Astrocyte (in vitro differentiated cells and primary cell): ENCODE measurements around the gene LRP1B.

Source experiments
- EZH2 ChIP-seq: IDR thresholded peaks from 2 replicates; pipeline ENCODE4 v1.6.1; 2012; ENCODE audit warnings: mild to moderate bottlenecking, low read length, inconsistent platforms; ENCODE audit not compliant: insufficient read depth
- TF ChIP-seq, protein P1 (sequence below): IDR thresholded peaks from 2 replicates; pipeline ENCODE4 v1.5.1; 2011; ENCODE audit warnings: low read depth, mild to moderate bottlenecking, inconsistent platforms, low read length, moderate library complexity; ENCODE audit not compliant: insufficient read depth

DNA sequence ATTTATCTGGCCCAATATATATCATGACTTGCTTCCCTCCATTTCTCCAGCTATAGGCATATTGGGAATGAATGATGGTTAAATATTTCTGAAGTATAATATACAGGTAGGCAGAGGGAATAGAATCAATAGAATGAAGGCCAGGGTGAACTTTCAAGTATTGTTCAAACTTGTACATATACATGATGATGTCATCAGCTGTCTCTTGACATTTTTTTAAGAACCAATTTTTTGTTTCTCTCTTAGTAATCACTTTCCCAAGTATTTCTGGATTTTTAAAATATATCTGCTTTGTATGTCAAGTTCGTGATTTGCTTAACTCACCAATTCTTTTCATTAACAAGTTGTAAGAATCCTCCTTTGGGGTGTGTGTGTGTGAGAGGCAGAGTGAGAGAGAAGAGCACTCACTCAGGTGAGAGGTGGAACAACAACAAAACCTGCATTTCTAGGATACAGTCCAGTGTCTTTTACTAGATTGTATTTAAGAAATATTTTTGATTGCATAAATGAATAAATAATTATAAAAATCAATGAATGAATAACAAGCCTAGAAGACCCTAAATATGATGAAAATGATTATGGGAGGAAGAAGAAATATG, 1239.1 kb downstream of the LRP1B start:
- TF ChIP-seq, protein P1, sequence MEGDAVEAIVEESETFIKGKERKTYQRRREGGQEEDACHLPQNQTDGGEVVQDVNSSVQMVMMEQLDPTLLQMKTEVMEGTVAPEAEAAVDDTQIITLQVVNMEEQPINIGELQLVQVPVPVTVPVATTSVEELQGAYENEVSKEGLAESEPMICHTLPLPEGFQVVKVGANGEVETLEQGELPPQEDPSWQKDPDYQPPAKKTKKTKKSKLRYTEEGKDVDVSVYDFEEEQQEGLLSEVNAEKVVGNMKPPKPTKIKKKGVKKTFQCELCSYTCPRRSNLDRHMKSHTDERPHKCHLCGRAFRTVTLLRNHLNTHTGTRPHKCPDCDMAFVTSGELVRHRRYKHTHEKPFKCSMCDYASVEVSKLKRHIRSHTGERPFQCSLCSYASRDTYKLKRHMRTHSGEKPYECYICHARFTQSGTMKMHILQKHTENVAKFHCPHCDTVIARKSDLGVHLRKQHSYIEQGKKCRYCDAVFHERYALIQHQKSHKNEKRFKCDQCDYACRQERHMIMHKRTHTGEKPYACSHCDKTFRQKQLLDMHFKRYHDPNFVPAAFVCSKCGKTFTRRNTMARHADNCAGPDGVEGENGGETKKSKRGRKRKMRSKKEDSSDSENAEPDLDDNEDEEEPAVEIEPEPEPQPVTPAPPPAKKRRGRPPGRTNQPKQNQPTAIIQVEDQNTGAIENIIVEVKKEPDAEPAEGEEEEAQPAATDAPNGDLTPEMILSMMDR: no peak
- no peak for TF ChIP-seq EZH2
